WTC11 (cell line): ENCODE measurements around the gene CLDN7. TPM values are rescaled to one million over a fixed set of nuclear protein-coding genes. Genes with fewer than 3 reads are reported as not detected.

Experiments
- ARID4B ChIP-seq: sonication (generic); formaldehyde crosslinking; IDR thresholded peaks from 2 replicates; pipeline ENCODE4 v1.8.0; 2023; ENCODE audit warnings: missing genetic modification reagents, mild to moderate bottlenecking, borderline replicate concordance
- ATF2 ChIP-seq: sonication (generic); formaldehyde crosslinking; IDR thresholded peaks from 2 replicates; pipeline ENCODE4 v1.8.1; 2022; ENCODE audit warnings: low read depth, missing genetic modification reagents, borderline replicate concordance
- ATF3 ChIP-seq: sonication (generic); formaldehyde crosslinking; conservative IDR thresholded peaks from 2 replicates; pipeline ENCODE4 v1.8.1; 2022; ENCODE audit warnings: mild to moderate bottlenecking, missing genetic modification reagents
- CDX4 ChIP-seq: fragments of 250-450 bp; sonication (Bioruptor Pico); IDR thresholded peaks from 2 replicates; pipeline ENCODE4 v1.9.0; 2021; ENCODE audit warnings: moderate library complexity, mild to moderate bottlenecking, inconsistent platforms, borderline replicate concordance
- CTCF ChIP-seq: fragments of 200-600 bp; IDR thresholded peaks from 2 replicates; pipeline ENCODE4 v1.8.0; 2022; ENCODE audit warnings: antibody characterized with exemption
- EMX1 ChIP-seq: fragments of 250-450 bp; sonication (Bioruptor Pico); IDR thresholded peaks from 2 replicates; pipeline ENCODE4 v1.8.0; 2021; ENCODE audit warnings: mild to moderate bottlenecking
- FOXJ3 ChIP-seq: sonication (generic); formaldehyde crosslinking; IDR thresholded peaks from 2 replicates; pipeline ENCODE4 v1.9.0; 2021; ENCODE audit warnings: missing genetic modification reagents, mild to moderate bottlenecking, borderline replicate concordance
- GRHL2 ChIP-seq: fragments of 250-450 bp; sonication (Bioruptor Pico); IDR thresholded peaks from 2 replicates; pipeline ENCODE4 v1.8.0; 2022; ENCODE audit warnings: mild to moderate bottlenecking, moderate library complexity; ENCODE audit not compliant: insufficient replicate concordance, severe bottlenecking
- GTF2I ChIP-seq: fragments of 250-450 bp; sonication (Bioruptor Pico); conservative IDR thresholded peaks from 2 replicates; pipeline ENCODE4 v1.4.0; 2021; ENCODE audit warnings: mild to moderate bottlenecking
- HMGA2 ChIP-seq: fragments of 250-450 bp; sonication (Bioruptor Pico); IDR thresholded peaks from 2 replicates; pipeline ENCODE4 v1.4.0; 2021; ENCODE audit warnings: mild to moderate bottlenecking, moderate library complexity
- MYBL2 ChIP-seq: sonication (generic); formaldehyde crosslinking; IDR thresholded peaks from 2 replicates; pipeline ENCODE4 v1.8.1; 2023; ENCODE audit warnings: mild to moderate bottlenecking, moderate library complexity, missing genetic modification reagents
- NFE2L1 ChIP-seq: sonication (generic); formaldehyde crosslinking; IDR thresholded peaks from 2 replicates; pipeline ENCODE4 v1.8.1; 2023; ENCODE audit warnings: missing genetic modification reagents
- NR1H2 ChIP-seq: sonication (generic); formaldehyde crosslinking; IDR thresholded peaks from 2 replicates; pipeline ENCODE4 v1.9.0; 2021; ENCODE audit warnings: mild to moderate bottlenecking, moderate library complexity, missing genetic modification reagents
- NR3C1 ChIP-seq: sonication (generic); formaldehyde crosslinking; conservative IDR thresholded peaks from 2 replicates; pipeline ENCODE4 v1.8.1; 2023; ENCODE audit warnings: low read depth, mild to moderate bottlenecking, missing genetic modification reagents
- OVOL2 ChIP-seq: fragments of 250-450 bp; sonication (Bioruptor Pico); IDR thresholded peaks from 2 replicates; pipeline ENCODE4 v1.9.0; 2021; ENCODE audit warnings: mild to moderate bottlenecking, borderline replicate concordance
- SMAD3 ChIP-seq: sonication (generic); formaldehyde crosslinking; IDR thresholded peaks from 2 replicates; pipeline ENCODE4 v1.8.0; 2022; ENCODE audit warnings: missing genetic modification reagents, mild to moderate bottlenecking, borderline replicate concordance
- SMAD4 ChIP-seq: sonication (generic); formaldehyde crosslinking; IDR thresholded peaks from 2 replicates; pipeline ENCODE4 v1.8.0; 2022; ENCODE audit warnings: mild to moderate bottlenecking, missing genetic modification reagents
- SP1 ChIP-seq: sonication (generic); formaldehyde crosslinking; conservative IDR thresholded peaks from 2 replicates; pipeline ENCODE4 v1.8.1; 2022; ENCODE audit warnings: missing genetic modification reagents
- STAT6 ChIP-seq: sonication (generic); formaldehyde crosslinking; conservative IDR thresholded peaks from 2 replicates; pipeline ENCODE4 v1.8.1; 2023; ENCODE audit warnings: mild to moderate bottlenecking, low read depth, missing genetic modification reagents, moderate library complexity
- TCF7 ChIP-seq: sonication (generic); formaldehyde crosslinking; IDR thresholded peaks from 2 replicates; pipeline ENCODE4 v1.8.0; 2022; ENCODE audit warnings: mild to moderate bottlenecking, low read depth, missing genetic modification reagents, moderate library complexity
- ZMAT4 ChIP-seq: fragments of 250-450 bp; sonication (Bioruptor Pico); IDR thresholded peaks from 2 replicates; pipeline ENCODE4 v1.9.0; 2021; ENCODE audit warnings: mild to moderate bottlenecking
- ZNF219 ChIP-seq: sonication (generic); formaldehyde crosslinking; IDR thresholded peaks from 2 replicates; pipeline ENCODE4 v1.8.0; 2023; ENCODE audit warnings: missing genetic modification reagents, mild to moderate bottlenecking, borderline replicate concordance
- ZNF263 ChIP-seq: sonication (generic); formaldehyde crosslinking; IDR thresholded peaks from 2 replicates; pipeline ENCODE4 v1.8.1; 2022; ENCODE audit warnings: low read depth, mild to moderate bottlenecking, moderate library complexity, missing genetic modification reagents
- ZNF396 ChIP-seq: fragments of 250-450 bp; sonication (Bioruptor Pico); IDR thresholded peaks from 2 replicates; pipeline ENCODE4 v1.8.0; 2021; ENCODE audit warnings: mild to moderate bottlenecking, moderate library complexity, borderline replicate concordance
- ZNF423 ChIP-seq: fragments of 250-450 bp; sonication (Bioruptor Pico); IDR thresholded peaks from 2 replicates; pipeline ENCODE4 v2.1.2; 2022; ENCODE audit warnings: mild to moderate bottlenecking, moderate library complexity
- ZNF512 ChIP-seq: sonication (generic); formaldehyde crosslinking; IDR thresholded peaks from 2 replicates; pipeline ENCODE4 v1.8.1; 2022; ENCODE audit warnings: missing genetic modification reagents, borderline replicate concordance
- total RNA-seq: library from RNA; stranded (reverse); gene quantifications from 3 replicates; pipeline ENCODE4 v1.2.3, GENCODE V29; 2021

The CLDN7 gene
- total RNA-seq, 1 experiment from 2014 or later = 136 TPM

- no peak for TF ChIP-seq ZNF396
- TF ChIP-seq ATF2 (CRISPR knock-in tag) = no peak
- TF ChIP-seq TCF7 (CRISPR knock-in tag) = no peak
- no peak for TF ChIP-seq NR1H2 (CRISPR knock-in tag)
- TF ChIP-seq HMGA2 (CRISPR knock-in tag) = no peak
- TF ChIP-seq ZNF423 = no peak
- no peak for TF ChIP-seq SMAD4 (CRISPR knock-in tag)
- no peak for TF ChIP-seq OVOL2
- TF ChIP-seq MYBL2 (CRISPR knock-in tag) = peak; percentile 63; the same call in 1 of the 2 replicates
- 0 out of 2 replicates have a peak, but pooled peaks have one; percentile 46 for TF ChIP-seq SMAD3 (CRISPR knock-in tag)
- TF ChIP-seq NFE2L1 (CRISPR knock-in tag) = no peak
- TF ChIP-seq ZNF512 (CRISPR knock-in tag) = no peak
- no peak for TF ChIP-seq ATF3 (CRISPR knock-in tag)
- TF ChIP-seq ZMAT4 (CRISPR knock-in tag) = no peak
- TF ChIP-seq GTF2I (CRISPR knock-in tag) = no peak
- TF ChIP-seq CDX4 (CRISPR knock-in tag) = no peak
- TF ChIP-seq EMX1 = no peak
- no peak; the same call in 1 of the 2 replicates for TF ChIP-seq NR3C1 (CRISPR knock-in tag)
- no peak for TF ChIP-seq ZNF219 (CRISPR knock-in tag)
- no peak for TF ChIP-seq FOXJ3 (CRISPR knock-in tag)
- no peak; the same call in none of the 2 replicates for TF ChIP-seq ARID4B
- TF ChIP-seq CTCF = no peak
- TF ChIP-seq GRHL2 (CRISPR knock-in tag) = no peak
- TF ChIP-seq STAT6 (CRISPR knock-in tag) = no peak
- peak; percentile 32; the same call in 1 of the 2 replicates for TF ChIP-seq SP1
- no peak for TF ChIP-seq ZNF263 (CRISPR knock-in tag)
Observed at GRCh38 chr17:7260651-7261378, 1.5 kb downstream of the CLDN7 start (continued).
